HepG2 (cell line): Measurements from ENCODE around the gene TTC22. TPM values are rescaled to one million over a fixed set of nuclear protein-coding genes. Genes with fewer than 3 reads are reported as not detected.

Experiments used
- ARID5B ChIP-seq: IDR thresholded peaks from 2 replicates; pipeline ENCODE4 v1.4.0; 2020; ENCODE audit warnings: mild to moderate bottlenecking, missing genetic modification reagents
- ATRX ChIP-seq: sonication (generic); formaldehyde crosslinking; IDR thresholded peaks from 2 replicates; pipeline ENCODE4 v1.4.0; 2020; ENCODE audit warnings: missing genetic modification reagents, borderline replicate concordance
- EP300 ChIP-seq, 3 experiments: sonication (generic) in 1 of 3; formaldehyde crosslinking in 1 of 3; IDR thresholded peaks; 2 replicates each; pipeline versions ENCODE4 v1.5.1 to v1.6.1; 2011 to 2020; ENCODE audit warnings: low read depth in 2 of 3, low read length in 2 of 3, borderline replicate concordance in 1 of 3, improper control_type of control experiment in 1 of 3, mild to moderate bottlenecking in 1 of 3, missing genetic modification reagents in 1 of 3, moderate library complexity in 1 of 3
- FOXA3 ChIP-seq: IDR thresholded peaks from 2 replicates; pipeline ENCODE4 v1.6.1; 2016; ENCODE audit warnings: missing genetic modification reagents, missing compliant biosample characterization
- HIVEP1 ChIP-seq: sonication (generic); formaldehyde crosslinking; IDR thresholded peaks from 2 replicates; pipeline ENCODE4 v1.4.0; 2020; ENCODE audit warnings: mild to moderate bottlenecking, missing genetic modification reagents
- MAX ChIP-seq: IDR thresholded peaks from 2 replicates; pipeline ENCODE4 v1.6.1; 2012; ENCODE audit warnings: inconsistent platforms
- MBNL3 ChIP-seq: fragments of 250-450 bp; sonication (Bioruptor Pico); conservative IDR thresholded peaks from 2 replicates; pipeline ENCODE4 v1.8.0; 2022; ENCODE audit warnings: mild to moderate bottlenecking, inconsistent platforms
- MEF2D ChIP-seq: sonication (generic); formaldehyde crosslinking; IDR thresholded peaks from 2 replicates; pipeline ENCODE4 v1.5.1; 2020; ENCODE audit warnings: mild to moderate bottlenecking, missing genetic modification reagents
- MIXL1 ChIP-seq: IDR thresholded peaks from 2 replicates; pipeline ENCODE4 v1.6.1; 2016
- NCOR1 ChIP-seq: fragments of 200-600 bp; sonication (generic); IDR thresholded peaks from 2 replicates; pipeline ENCODE4 v1.7.0; 2017; ENCODE audit warnings: antibody characterized with exemption, low read length, borderline replicate concordance
- PATZ1 ChIP-seq: sonication (generic); formaldehyde crosslinking; IDR thresholded peaks from 2 replicates; pipeline ENCODE4 v1.4.0; 2020; ENCODE audit warnings: missing genetic modification reagents
- POGZ ChIP-seq: sonication (generic); formaldehyde crosslinking; IDR thresholded peaks from 2 replicates; pipeline ENCODE4 v1.4.0; 2020; ENCODE audit warnings: mild to moderate bottlenecking, missing genetic modification reagents
- PRPF4 ChIP-seq: fragments of 200-400 bp; formaldehyde crosslinking; IDR thresholded peaks from 2 replicates; pipeline ENCODE4 v1.6.1; 2016; ENCODE audit warnings: low read length, low read depth; ENCODE audit not compliant: poor library complexity, severe bottlenecking
- SRSF1 ChIP-seq: fragments of 200-400 bp; formaldehyde crosslinking; optimal IDR thresholded peaks from 2 replicates; pipeline ENCODE3; 2017; ENCODE audit warnings: mild to moderate bottlenecking, low read depth, low read length, moderate library complexity
- ZGPAT ChIP-seq: IDR thresholded peaks from 2 replicates; pipeline ENCODE4 v1.6.1; 2016; ENCODE audit warnings: mild to moderate bottlenecking
- ZNF136 ChIP-seq: sonication (generic); formaldehyde crosslinking; IDR thresholded peaks from 2 replicates; pipeline ENCODE4 v1.8.1; 2022; ENCODE audit warnings: low read depth, mild to moderate bottlenecking, moderate library complexity, missing genetic modification reagents
- ZNF329 ChIP-seq: sonication (generic); formaldehyde crosslinking; IDR thresholded peaks from 2 replicates; pipeline ENCODE4 v1.9.0; 2021; ENCODE audit warnings: low read depth, mild to moderate bottlenecking, missing genetic modification reagents
- ZNF503 ChIP-seq: sonication (generic); formaldehyde crosslinking; IDR thresholded peaks from 2 replicates; pipeline ENCODE4 v1.4.0; 2020; ENCODE audit warnings: missing genetic modification reagents
- ZNF510 ChIP-seq: sonication (generic); formaldehyde crosslinking; IDR thresholded peaks from 2 replicates; pipeline ENCODE4 v1.4.0; 2020; ENCODE audit warnings: low read depth, mild to moderate bottlenecking, missing genetic modification reagents
- polyA plus RNA-seq, 8 experiments: library from polyadenylated mRNA; depleted of rRNA in 3 of 8; stranded (reverse) in 7 of 8; unstranded in 1 of 8; fragments of >200 nt; fragmentation: Illumina TruSeq in 4 of 8; extraction: Trizol in 4 of 8; gene quantifications; 2 replicates each; pipeline versions ENCODE4 v1.2.1 to v1.2.3, GENCODE V29; 2011 to 2016; ENCODE audit warnings: low read depth in 4 of 8, missing spikeins in 1 of 8, mixed read lengths in 1 of 8; ENCODE audit not compliant: insufficient read depth in 1 of 8
- total RNA-seq, 5 experiments: library from RNA; depleted of rRNA; stranded (reverse); fragments of >200 nt; fragmentation: Illumina TruSeq; extraction: Trizol; gene quantifications; 2 replicates each; pipeline ENCODE4 v1.2.3, GENCODE V29; 2016; ENCODE audit warnings: low read depth in 1 of 5

Gene TTC22
- total and polyA plus RNA-seq, 2 of the 13 experiments (the other 11 are each of a cell fraction or from before 2014, with no cell fraction given), result not detected

- TF ChIP-seq EP300 (IDR thresholded peaks at IDR 0.05; ENCODE audit: low read depth in 2 of 2, low read length in 2 of 2) (no peak), EP300 (CRISPR knock-in tag; IDR thresholded peaks at IDR 0.05; ENCODE audit: borderline replicate concordance) (no peak), POGZ (CRISPR knock-in tag) (no peak), MEF2D (no peak), PATZ1 (CRISPR knock-in tag) (no peak), ZNF503 (CRISPR knock-in tag) (no peak), ARID5B (CRISPR knock-in tag) (no peak), ATRX (CRISPR knock-in tag) (no peak), ZNF136 (CRISPR knock-in tag) (no peak), HIVEP1 (CRISPR knock-in tag) (no peak), SRSF1 (no peak), PRPF4 (no peak), ZNF329 (CRISPR knock-in tag) (no peak), NCOR1 (no peak), FOXA3 (CRISPR knock-in tag) (no peak), MIXL1 (CRISPR knock-in tag) (peak; percentile 64; the same call in 1 of the 2 replicates), MBNL3 (CRISPR knock-in tag) (no peak), ZGPAT (no peak), MAX (no peak), ZNF510 (CRISPR knock-in tag) (no peak)
Measured at GRCh38 chr1:54768093-54768492, 33.0 kb downstream of the TTC22 start (continued).
